NB4 (cell line): Measurements from ENCODE around the gene PCDHB13.
"Not testable (repeated sequence)": the region's sequence is repeated elsewhere in the genome, so short reads cannot be mapped to it uniquely, and the experiment has no call there.

Experiments used
- CTCF ChIP-seq: IDR thresholded peaks from one replicate; pipeline ENCODE4 v1.5.1; 2012; ENCODE audit warnings: low read depth, low read length
- POLR2A ChIP-seq: IDR thresholded peaks from 2 replicates; pipeline ENCODE4 v1.6.1; 2011; ENCODE audit warnings: mild to moderate bottlenecking; ENCODE audit not compliant: insufficient read length; ENCODE audit errors: extremely low read depth

GRCh38 chr5:141177577-141178191, 36.0 kb upstream of the PCDHB13 start, which contains the start of gene PCDHB8:
- not testable (repeated sequence) for TF ChIP-seq CTCF, POLR2A
